ENCODE data around the gene EN1.

GRCh38 chr2:118850168-118850900 is 2.9 kb upstream of the EN1 start:
- TF ChIP-seq CTCF (IDR thresholded peaks at IDR 0.05) (no peak), POLR2AphosphoS5 (IDR thresholded peaks at IDR 0.05) (no peak), POLR2A (IDR thresholded peaks at IDR 0.05) (no peak), EP300 (IDR thresholded peaks at IDR 0.05) (no peak)
